GM12878 (cell line): ENCODE measurements around the gene ARMC2. TPM values are rescaled to one million over a fixed set of nuclear protein-coding genes. Genes with fewer than 3 reads are reported as not detected.

Experiments
- ATAC-seq: fragments of 200-7000 bp; cut with Tn5 transposase; 3 replicates; pipeline ENCODE4 v1.9.1; 2020; ENCODE audit warnings: mild to moderate bottlenecking, moderate library complexity
- BruUV-seq: library from RNA; stranded (reverse); fragments of 400-500 nt; replicated peaks from 2 replicates; lab custom pipeline; 2021; lab: Mats Ljungman, UMichigan
- CTCF ChIA-PET: fragments of 300-600 bp; sonication (Branson Sonifier 250); formaldehyde crosslinking; extraction: SDS; loops from one replicate; lab custom pipeline; 2021; ENCODE audit warnings: inconsistent platforms; lab: Yijun Ruan, JAX
- POLR2A ChIA-PET: fragments of 350-600 bp; formaldehyde crosslinking; extraction: SDS; loops from one replicate; lab custom pipeline; 2021; ENCODE audit warnings: inconsistent platforms; lab: Charles Lee
- RAD21 ChIA-PET: fragments of 300-600 bp; sonication (Branson Sonifier 250); formaldehyde crosslinking; loops from one replicate; lab custom pipeline; 2023; ENCODE audit warnings: antibody characterized with exemption; ENCODE audit not compliant: unreplicated experiment; lab: Charles Lee
- SMC1A ChIA-PET: fragments of 300-600 bp; sonication (Branson Sonifier 250); formaldehyde crosslinking; loops from one replicate; lab custom pipeline; 2023; ENCODE audit not compliant: unreplicated experiment, uncharacterized antibody; lab: Charles Lee
- DNase-seq: peaks from one replicate; pipeline ENCODE4 v3.0.0-alpha.2; 2011; ENCODE audit warnings: low read depth, low spot score
- FAIRE-seq: peaks from 3 replicates; lab custom pipeline; 2011; peaks lifted over from hg19 to GRCh38; lab: Jason Lieb, UNC
- H2AFZ ChIP-seq: 2 replicates; pipeline ENCODE4 v1.6.0; 2011; ENCODE audit warnings: low read depth, low read length, control low read depth; ENCODE audit not compliant: control insufficient read depth
- H3K27ac ChIP-seq: 2 replicates; pipeline ENCODE4 v1.5.1; 2011; ENCODE audit warnings: control low read depth; ENCODE audit not compliant: control insufficient read depth, insufficient read depth
- H3K27me3 ChIP-seq, 2 experiments: replicated peaks in 1 of 2; 2 replicates each; pipeline versions ENCODE4 v1.6.0 to v1.6.1; 2011; ENCODE audit warnings: low read length in 1 of 2; ENCODE audit not compliant: control insufficient read depth in 2 of 2, insufficient read depth in 2 of 2
- H3K36me3 ChIP-seq, 2 experiments: 2 replicates each; pipeline ENCODE4 v1.5.1; 2011; ENCODE audit warnings: low read length in 1 of 2; ENCODE audit not compliant: control insufficient read depth in 2 of 2, insufficient read depth in 2 of 2
- H3K4me1 ChIP-seq: 2 replicates; pipeline ENCODE4 v1.6.1; 2011; ENCODE audit warnings: mild to moderate bottlenecking, low read length, moderate library complexity, mixed read lengths; ENCODE audit not compliant: control insufficient read depth, insufficient read depth
- H3K4me2 ChIP-seq: 2 replicates; pipeline ENCODE4 v1.6.0; 2011; ENCODE audit warnings: control low read depth; ENCODE audit not compliant: control insufficient read depth, insufficient read depth
- H3K4me3 ChIP-seq: fragments of 200-600 bp; sonication (generic); 2 replicates; pipeline ENCODE4 v1.5.1; 2016
- H3K79me2 ChIP-seq: 2 replicates; pipeline ENCODE4 v1.6.0; 2011; ENCODE audit warnings: low read length; ENCODE audit not compliant: control insufficient read depth, insufficient read depth
- H3K9ac ChIP-seq: 2 replicates; pipeline ENCODE4 v1.8.0; 2011; ENCODE audit warnings: low read length, control low read depth, mixed read lengths; ENCODE audit not compliant: control insufficient read depth, insufficient read depth
- H3K9me3 ChIP-seq: replicated peaks from 3 replicates; pipeline ENCODE4 v1.5.1; 2011; ENCODE audit warnings: mild to moderate bottlenecking, low read length; ENCODE audit not compliant: control insufficient read depth, insufficient read depth
- H4K20me1 ChIP-seq: 2 replicates; pipeline ENCODE4 v1.6.0; 2011; ENCODE audit not compliant: control insufficient read depth, insufficient read depth
- EZH2 ChIP-seq: IDR thresholded peaks from 2 replicates; pipeline ENCODE4 v1.6.1; 2012; ENCODE audit warnings: low read depth, mild to moderate bottlenecking, control low read depth, inconsistent platforms, low read length, borderline replicate concordance; ENCODE audit not compliant: control insufficient read depth
- FOXK2 ChIP-seq: fragments of 450-650 bp; IDR thresholded peaks from 2 replicates; pipeline ENCODE4 v1.6.1; 2017; ENCODE audit warnings: mild to moderate bottlenecking, moderate library complexity
- MTA2 ChIP-seq: fragments of 450-650 bp; IDR thresholded peaks from 2 replicates; pipeline ENCODE4 v1.6.1; 2016; ENCODE audit warnings: low read depth, mild to moderate bottlenecking, moderate library complexity
- NRF1 ChIP-seq: conservative IDR thresholded peaks from 2 replicates; pipeline ENCODE4 v1.6.1; 2011; ENCODE audit warnings: mild to moderate bottlenecking, low read depth, low read length, improper control_type of control experiment
- POLR2AphosphoS5 ChIP-seq: IDR thresholded peaks from 2 replicates; pipeline ENCODE4 v1.6.1; 2011; ENCODE audit warnings: mild to moderate bottlenecking, low read length, inconsistent platforms
- RAD21 ChIP-seq: IDR thresholded peaks from 2 replicates; pipeline ENCODE4 v1.6.1; 2011; ENCODE audit warnings: mild to moderate bottlenecking, low read depth, low read length, moderate library complexity; ENCODE audit not compliant: insufficient read depth
- SPI1 ChIP-seq: IDR thresholded peaks from 2 replicates; pipeline ENCODE4 v1.6.1; 2011; ENCODE audit warnings: low read depth, mild to moderate bottlenecking, low read length, moderate library complexity, borderline replicate concordance; ENCODE audit not compliant: insufficient read depth
- SREBF1 ChIP-seq: IDR thresholded peaks from 2 replicates; pipeline ENCODE4 v1.6.1; 2012; ENCODE audit warnings: mild to moderate bottlenecking, low read length
- TBL1XR1 ChIP-seq: IDR thresholded peaks from 2 replicates; pipeline ENCODE4 v1.6.1; 2012; ENCODE audit warnings: low read depth, low read length, improper control_type of control experiment
- ZBED1 ChIP-seq: IDR thresholded peaks from 2 replicates; pipeline ENCODE4 v1.6.1; 2016; ENCODE audit warnings: borderline replicate concordance
- ZNF622 ChIP-seq: fragments of 450-650 bp; IDR thresholded peaks from 2 replicates; pipeline ENCODE4 v1.6.1; 2017; ENCODE audit warnings: mild to moderate bottlenecking, inconsistent platforms
- WGBS: methylation state at CpG from one replicate; pipeline ENCODE4 v1.1.6; 2016; ENCODE audit warnings: low lambda C conversion rate; ENCODE audit not compliant: insufficient replicate concordance, insufficient coverage; ENCODE audit errors: missing lambda C conversion rate; 5-methylcytosine and 5-hydroxymethylcytosine counted together
- in situ Hi-C: fragments of 300-500 bp; cut with MboI; formaldehyde crosslinking; loops from 9 replicates; pipeline ENCODE4 v1.14.3; 2018; ENCODE audit warnings: mixed read lengths
- intact Hi-C: fragments of 100-400 bp; cut with micrococcal nuclease; formaldehyde crosslinking; loops from one replicate; pipeline ENCODE4 v1.14.2; 2022; ENCODE audit not compliant: unreplicated experiment
- polyA plus RNA-seq, 11 experiments: library from polyadenylated mRNA; depleted of rRNA in 4 of 11; unstranded in 6 of 11; stranded (reverse) in 5 of 11; fragments of >200 nt; fragmentation: Nextera tagmentation in 4 of 11; fragmentation: Illumina TruSeq in 1 of 11; extraction: Ambion mirVana in 4 of 11; extraction: Trizol in 1 of 11; gene quantifications; 1 replicate in 1 of 11; 2 replicates in 10 of 11; pipeline versions ENCODE4 v1.2.1 to v1.2.3, GENCODE V29; 2011 to 2016; ENCODE audit warnings: inconsistent platforms in 2 of 11, missing spikeins in 2 of 11, low read depth in 1 of 11
- total RNA-seq, 4 experiments: library from RNA; depleted of rRNA in 3 of 4; stranded (reverse); fragments of >200 nt in 3 of 4; fragmentation: Illumina TruSeq in 1 of 4; extraction: Trizol in 1 of 4; gene quantifications; 2 replicates each; pipeline versions ENCODE4 v1.2.1 to v1.2.3, GENCODE V29; 2013 to 2021
- TF ChIP-seq, protein P1 (sequence below): fragments of 450-650 bp; conservative IDR thresholded peaks from 2 replicates; pipeline ENCODE4 v1.6.1; 2017; ENCODE audit warnings: mild to moderate bottlenecking, moderate library complexity

Gene ARMC2
- total and polyA plus RNA-seq, 10 of the 15 experiments (the other 5 are each of a cell fraction or from before 2014, with no cell fraction given), result 0.06 to 0.33 (median 0.21) TPM; not detected in 5

GRCh38 chr6:108837236-108837971 is 10.8 kb upstream of the ARMC2 start:
- intact Hi-C loops, result loop anchor here (5.0 kb wide), 1 partner anchor 55 kb away; no protein-coding TSS in a partner anchor
- FAIRE-seq, result no peak
- Histone ChIP-seq H3K9ac (no peak overlapping the region), H4K20me1 (0 out of 2 replicates have a peak, but pooled peaks cover 2% of the 10 kb centered on the region), H3K79me2 (no peaks in the 10 kb centered on the region), H3K27ac (no peak overlapping the region), H3K36me3 (no peaks in the 10 kb centered on the region), H3K4me2 (no peak overlapping the region), H3K4me1 (no peaks in the 10 kb centered on the region), H3K9me3 (no peaks in the 10 kb centered on the region), H3K27me3 (peaks cover 0 to 3% of the 10 kb centered on the region in 2 experiments; a peak in 3 of 4 replicates), H3K4me3 (no peak overlapping the region), H2AFZ (no peak overlapping the region)
- ATAC-seq, result no peak
- no peak for DNase-seq
- 26% methylated on average over 4 of the region's 4 CpGs for WGBS
- ChIA-PET CTCF (interaction anchor here (0.9 to 2.6 kb wide), 4 partner anchors 234 to 296 kb away, joined by 3 to 44 read pairs (median 4); no protein-coding TSS in a partner anchor), RAD21 (interaction anchor here (0.6 kb wide), 1 partner anchor 617 kb away, joined by 4 read pairs; no protein-coding TSS in a partner anchor), POLR2A (no interaction called here), SMC1A (interaction anchor here (1.4 to 2.1 kb wide), 3 partner anchors 10 to 295 kb away, joined by 3 to 7 read pairs (median 4); partner anchors contain the start of gene ARMC2)
- TF ChIP-seq SPI1 (peak; percentile 12; the same call in 1 of the 2 replicates), ZBED1 (no peak)
- in situ Hi-C loops, result loop anchor here (5.0 kb wide), 1 partner anchor 295 kb away; no protein-coding TSS in a partner anchor
- BruUV-seq, result no TSS peak

DNA sequence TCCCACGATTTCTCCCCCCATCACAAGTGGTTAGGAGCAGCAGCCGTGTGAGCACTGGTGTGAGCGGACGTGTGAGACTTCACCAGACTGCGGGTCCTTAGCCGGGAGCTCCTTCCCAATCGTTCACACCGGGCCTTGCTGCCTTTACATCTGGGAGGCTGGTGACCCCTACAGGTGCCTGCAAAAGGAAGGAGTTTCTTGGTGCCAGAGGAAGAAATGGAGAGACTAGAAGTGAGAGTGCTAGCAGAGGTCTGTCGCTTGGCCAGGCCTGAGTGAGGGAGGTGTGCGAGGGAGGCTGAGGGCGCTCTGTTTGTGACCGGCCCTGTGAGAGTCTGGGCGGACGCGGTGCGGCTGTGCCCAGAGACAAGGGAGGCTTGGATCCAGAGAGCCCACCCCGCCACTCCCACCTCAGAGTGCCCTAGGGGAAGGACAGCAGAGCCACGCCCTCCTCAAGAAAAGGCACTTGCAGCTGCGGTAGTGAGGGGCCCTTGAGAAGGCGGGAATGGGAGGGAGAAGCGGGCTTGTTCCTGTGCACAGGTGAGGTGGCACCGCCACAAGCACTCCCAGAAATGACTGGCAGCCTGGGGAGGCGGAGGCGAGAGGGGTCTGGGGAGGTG is 10.0 kb upstream of the ARMC2 start:
- 75% methylated on average over 22 of the region's 24 CpGs for WGBS
- FAIRE-seq (no peak), DNase-seq (no peak), ATAC-seq (no peak)
- RAD21 ChIA-PET, result no interaction called here
- Histone ChIP-seq H3K4me2 (no peak overlapping the region), H4K20me1 (no peaks in the 10 kb centered on the region), H3K9ac (no peak overlapping the region), H3K27ac (no peak overlapping the region), H3K4me3 (no peak overlapping the region), H3K79me2 (no peaks in the 10 kb centered on the region), H3K9me3 (no peaks in the 10 kb centered on the region; the same call in 2 of the 3 replicates), H3K27me3 (peaks cover 0 to 3% of the 10 kb centered on the region in 2 experiments; a peak in 3 of 4 replicates), H3K36me3 (no peaks in the 10 kb centered on the region), H2AFZ (no peak overlapping the region), H3K4me1 (no peaks in the 10 kb centered on the region)
- SMC1A ChIA-PET, result interaction anchor here (1.4 to 1.9 kb wide), 2 partner anchors 235 to 296 kb away, joined by 3 to 4 read pairs; no protein-coding TSS in a partner anchor
- BruUV-seq, result no TSS peak
- POLR2A ChIA-PET, result no interaction called here
- CTCF ChIA-PET, result interaction anchor here (0.9 to 1.5 kb wide), 3 partner anchors 234 to 292 kb away, joined by 3 to 5 read pairs (median 4); no protein-coding TSS in a partner anchor
- in situ Hi-C loops, result loop anchor here (5.0 kb wide), 1 partner anchor 296 kb away; no protein-coding TSS in a partner anchor
- intact Hi-C loops, result loop anchor here (5.0 kb wide), 1 partner anchor 54 kb away; no protein-coding TSS in a partner anchor
- TF ChIP-seq NRF1 (no peak), ZBED1 (no peak), RAD21 (no peak), EZH2 (no peak), MTA2 (no peak), SREBF1 (no peak), FOXK2 (no peak), POLR2AphosphoS5 (no peak), TBL1XR1 (no peak), ZNF622 (no peak)
- TF ChIP-seq, protein P1, sequence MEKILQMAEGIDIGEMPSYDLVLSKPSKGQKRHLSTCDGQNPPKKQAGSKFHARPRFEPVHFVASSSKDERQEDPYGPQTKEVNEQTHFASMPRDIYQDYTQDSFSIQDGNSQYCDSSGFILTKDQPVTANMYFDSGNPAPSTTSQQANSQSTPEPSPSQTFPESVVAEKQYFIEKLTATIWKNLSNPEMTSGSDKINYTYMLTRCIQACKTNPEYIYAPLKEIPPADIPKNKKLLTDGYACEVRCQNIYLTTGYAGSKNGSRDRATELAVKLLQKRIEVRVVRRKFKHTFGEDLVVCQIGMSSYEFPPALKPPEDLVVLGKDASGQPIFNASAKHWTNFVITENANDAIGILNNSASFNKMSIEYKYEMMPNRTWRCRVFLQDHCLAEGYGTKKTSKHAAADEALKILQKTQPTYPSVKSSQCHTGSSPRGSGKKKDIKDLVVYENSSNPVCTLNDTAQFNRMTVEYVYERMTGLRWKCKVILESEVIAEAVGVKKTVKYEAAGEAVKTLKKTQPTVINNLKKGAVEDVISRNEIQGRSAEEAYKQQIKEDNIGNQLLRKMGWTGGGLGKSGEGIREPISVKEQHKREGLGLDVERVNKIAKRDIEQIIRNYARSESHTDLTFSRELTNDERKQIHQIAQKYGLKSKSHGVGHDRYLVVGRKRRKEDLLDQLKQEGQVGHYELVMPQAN, result no peak
